NCI-H2196 (cell line): Measurements from ENCODE around the gene PTPRM.

Source experiments
- DNase-seq: peaks from one replicate; lab custom pipeline; 2025; ENCODE audit not compliant: unreplicated experiment; lab: John Stamatoyannopoulos, UW

Gene PTPRM

GRCh38 chr18:7663366-7664312, 96.5 kb downstream of the PTPRM start:
- DNase-seq, result no peak

GRCh38 chr18:7666195-7666776, 99.2 kb downstream of the PTPRM start:
- DNase-seq, result no peak

GRCh38 chr18:7668392-7668791, 101.3 kb downstream of the PTPRM start:
- DNase-seq, result no peak

GRCh38 chr18:7669361-7669760, 102.2 kb downstream of the PTPRM start:
- DNase-seq, result no peak

GRCh38 chr18:7671105-7671504, 104.0 kb downstream of the PTPRM start:
- no peak for DNase-seq

GRCh38 chr18:7676253-7676873, 109.2 kb downstream of the PTPRM start:
- no peak for DNase-seq

- DNase-seq, result no peak
Observed at GRCh38 chr18:7677001-7677400, 109.9 kb downstream of the PTPRM start.

- no peak for DNase-seq
Observed at GRCh38 chr18:7677424-7677823, 110.3 kb downstream of the PTPRM start.

- DNase-seq, result no peak
Observed at GRCh38 chr18:7678389-7678788, 111.3 kb downstream of the PTPRM start.

GRCh38 chr18:7678801-7679200, 111.7 kb downstream of the PTPRM start:
- no peak for DNase-seq

GRCh38 chr18:7681298-7681697, 114.2 kb downstream of the PTPRM start:
- DNase-seq, result no peak

- no peak for DNase-seq
Observed at GRCh38 chr18:7682321-7682720, 115.2 kb downstream of the PTPRM start.

- no peak for DNase-seq
Observed at GRCh38 chr18:7683753-7684152, 116.6 kb downstream of the PTPRM start.

- DNase-seq, result no peak
Observed at GRCh38 chr18:7684357-7684756, 117.2 kb downstream of the PTPRM start.

- DNase-seq, result no peak
Observed at GRCh38 chr18:7684966-7685365, 117.8 kb downstream of the PTPRM start.

- no peak for DNase-seq
Observed at GRCh38 chr18:7686278-7686677, 119.2 kb downstream of the PTPRM start.

GRCh38 chr18:7688580-7688979, 121.5 kb downstream of the PTPRM start:
- DNase-seq, result no peak

- no peak for DNase-seq
Observed at GRCh38 chr18:7691206-7691605, 124.1 kb downstream of the PTPRM start.

- no peak for DNase-seq
Observed at GRCh38 chr18:7696780-7697179, 129.7 kb downstream of the PTPRM start.

GRCh38 chr18:7697306-7697705, 130.2 kb downstream of the PTPRM start:
- no peak for DNase-seq

GRCh38 chr18:7711495-7711894, 144.4 kb downstream of the PTPRM start:
- no peak for DNase-seq

GRCh38 chr18:7720395-7720794, 153.3 kb downstream of the PTPRM start:
- DNase-seq, result no peak
